ENCODE data around the gene RPL5. TPM values are rescaled to one million over a fixed set of nuclear protein-coding genes. Genes with fewer than 3 reads are reported as not detected.

RPL5 gene
- total and polyA plus RNA-seq, 2 donors (not counting 1 experiment from before 2014, with no cell fraction given), result 1,104 to 1,477 TPM

DNA sequence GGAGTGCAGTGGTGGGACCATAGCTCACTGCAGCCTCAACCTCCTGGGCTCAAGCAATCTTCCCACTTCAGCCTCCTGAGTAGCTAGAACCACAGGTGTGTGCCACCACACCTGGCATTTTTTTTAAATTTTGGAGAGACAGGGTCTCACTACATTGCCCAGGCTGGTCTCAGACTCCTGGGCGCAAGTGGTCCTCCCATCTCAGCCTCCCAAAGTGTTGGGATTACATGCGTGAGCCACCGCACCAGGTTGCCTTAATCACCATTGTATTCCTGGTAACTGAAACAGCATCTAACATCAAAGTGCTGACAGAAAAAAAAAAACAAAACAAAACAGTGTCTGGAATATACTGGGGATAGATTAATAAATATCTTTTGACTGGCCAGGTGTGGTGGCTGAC lies 18.2 kb downstream of the RPL5 start:
- Histone ChIP-seq H3K79me2 (ENCODE audit: control insufficient read depth, insufficient read depth, low read length) (peaks cover 60% of the 10 kb centered on the region), H3K4me2 (replicated peaks; ENCODE audit: low read depth, low read length, poor library complexity, severe bottlenecking) (no peak overlapping the region), H3K27ac (ENCODE audit: low read length in 2 of 2) (no peak overlapping the region), H3K4me1 (ENCODE audit: control insufficient read depth in 2 of 2, insufficient read depth in 2 of 2, low read length in 2 of 2) (peaks cover 3 to 4% of the 10 kb centered on the region in 2 donors), H3K9me3 (ENCODE audit: control extremely low read depth in 1 of 3, control insufficient read depth in 2 of 3, insufficient read depth in 1 of 3, low read length in 2 of 3) (no peaks in the 10 kb centered on the region), H3K9ac (ENCODE audit: low read length) (no peak overlapping the region), H3K4me3 (ENCODE audit: control extremely low read depth in 1 of 5, extremely low read depth in 1 of 5, insufficient read depth in 1 of 5, low read depth in 2 of 5, low read length in 4 of 5) (no peak overlapping the region), H3K36me3 (replicated peaks in 1 of 2; ENCODE audit: control extremely low read depth in 1 of 2, control insufficient read depth in 1 of 2, extremely low read depth in 1 of 2, insufficient read depth in 2 of 2, low read length in 1 of 2) (peaks cover 10 to 44% of the 10 kb centered on the region in 2 experiments), H3K27me3 (replicated peaks in 1 of 4; ENCODE audit: control extremely low read depth in 1 of 4, control insufficient read depth in 3 of 4, insufficient read depth in 4 of 4, low read length in 3 of 4) (no peaks in the 10 kb centered on the region), H2AFZ (ENCODE audit: insufficient read depth, low read depth, low read length, poor library complexity, severe bottlenecking) (no peak overlapping the region), H4K20me1 (ENCODE audit: control insufficient read depth, insufficient read depth, low read length, poor library complexity, severe bottlenecking) (peaks cover 26% of the 10 kb centered on the region)
- ChIA-PET CTCF (interaction anchor here (0.9 to 1.7 kb wide), 4 partner anchors 9 to 171 kb away, joined by 3 to 6 read pairs (median 4); partner anchors contain the start of gene RPL5), POLR2A (no interaction called here)
- H3K27me3 Mint-ChIP-seq, result no peaks in the 10 kb centered on the region
- peaks cover 23% of the 10 kb centered on the region for H3K4me1 Mint-ChIP-seq
- no peak for ATAC-seq (ENCODE audit: low read depth)
- intact Hi-C loops (cut with micrococcal nuclease), result no loop called here
- H3K4me3 Mint-ChIP-seq, result no peak overlapping the region
- TF ChIP-seq EZH2 (IDR thresholded peaks at IDR 0.05; ENCODE audit: borderline replicate concordance, insufficient read depth, low read depth, low read length, poor library complexity, severe bottlenecking), result no peak
- TF ChIP-seq, protein P1, sequence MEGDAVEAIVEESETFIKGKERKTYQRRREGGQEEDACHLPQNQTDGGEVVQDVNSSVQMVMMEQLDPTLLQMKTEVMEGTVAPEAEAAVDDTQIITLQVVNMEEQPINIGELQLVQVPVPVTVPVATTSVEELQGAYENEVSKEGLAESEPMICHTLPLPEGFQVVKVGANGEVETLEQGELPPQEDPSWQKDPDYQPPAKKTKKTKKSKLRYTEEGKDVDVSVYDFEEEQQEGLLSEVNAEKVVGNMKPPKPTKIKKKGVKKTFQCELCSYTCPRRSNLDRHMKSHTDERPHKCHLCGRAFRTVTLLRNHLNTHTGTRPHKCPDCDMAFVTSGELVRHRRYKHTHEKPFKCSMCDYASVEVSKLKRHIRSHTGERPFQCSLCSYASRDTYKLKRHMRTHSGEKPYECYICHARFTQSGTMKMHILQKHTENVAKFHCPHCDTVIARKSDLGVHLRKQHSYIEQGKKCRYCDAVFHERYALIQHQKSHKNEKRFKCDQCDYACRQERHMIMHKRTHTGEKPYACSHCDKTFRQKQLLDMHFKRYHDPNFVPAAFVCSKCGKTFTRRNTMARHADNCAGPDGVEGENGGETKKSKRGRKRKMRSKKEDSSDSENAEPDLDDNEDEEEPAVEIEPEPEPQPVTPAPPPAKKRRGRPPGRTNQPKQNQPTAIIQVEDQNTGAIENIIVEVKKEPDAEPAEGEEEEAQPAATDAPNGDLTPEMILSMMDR (IDR thresholded peaks at IDR 0.05), result no peak
- 83% methylated on average over 1 of the region's 3 CpGs for WGBS (ENCODE audit: insufficient coverage)
- H3K9me3 Mint-ChIP-seq (ENCODE audit: insufficient read depth), result no peaks in the 10 kb centered on the region
- no peak overlapping the region for H3K27ac Mint-ChIP-seq
- no peak for DNase-seq

DNA sequence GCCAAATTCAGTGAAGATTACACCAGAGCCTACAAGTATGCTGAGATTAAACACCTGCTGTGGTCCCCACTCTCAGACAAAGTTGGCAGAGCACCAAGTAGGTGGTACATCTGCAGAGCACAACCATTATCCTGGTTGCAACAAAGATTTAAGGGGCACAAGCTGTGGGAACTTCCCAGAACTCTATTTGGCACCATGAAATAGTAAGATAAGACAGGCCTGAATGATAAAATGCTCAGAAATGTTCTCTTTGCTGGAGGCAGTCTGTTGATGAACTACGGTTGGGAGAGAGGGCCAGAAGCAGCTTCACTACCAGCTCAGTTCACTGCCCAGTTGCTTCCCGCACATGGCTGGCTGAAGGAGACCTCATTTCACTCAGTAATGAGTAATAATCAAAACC lies 19.9 kb downstream of the RPL5 start:
- no peak overlapping the region for H3K4me2 ChIP-seq (replicated peaks; ENCODE audit: low read depth, low read length, poor library complexity, severe bottlenecking)

More for the DNA sequence above, 19.9 kb downstream of the RPL5 start:
- no peak for DNase-seq
- TF ChIP-seq EZH2 (IDR thresholded peaks at IDR 0.05; ENCODE audit: borderline replicate concordance, insufficient read depth, low read depth, low read length, poor library complexity, severe bottlenecking), result no peak
- TF ChIP-seq, protein P1 (IDR thresholded peaks at IDR 0.05), result no peak
- Histone ChIP-seq H3K9ac (ENCODE audit: low read length) (no peak overlapping the region), H3K4me3 (ENCODE audit: control extremely low read depth in 1 of 5, extremely low read depth in 1 of 5, insufficient read depth in 1 of 5, low read depth in 2 of 5, low read length in 4 of 5) (no peak overlapping the region), H3K27me3 (replicated peaks in 1 of 4; ENCODE audit: control extremely low read depth in 1 of 4, control insufficient read depth in 3 of 4, insufficient read depth in 4 of 4, low read length in 3 of 4) (no peaks in the 10 kb centered on the region), H2AFZ (ENCODE audit: insufficient read depth, low read depth, low read length, poor library complexity, severe bottlenecking) (no peak overlapping the region), H3K4me1 (ENCODE audit: control insufficient read depth in 2 of 2, insufficient read depth in 2 of 2, low read length in 2 of 2) (peaks cover 3 to 4% of the 10 kb centered on the region in 2 donors), H4K20me1 (ENCODE audit: control insufficient read depth, insufficient read depth, low read length, poor library complexity, severe bottlenecking) (peaks cover 27% of the 10 kb centered on the region), H3K36me3 (replicated peaks in 1 of 2; ENCODE audit: control extremely low read depth in 1 of 2, control insufficient read depth in 1 of 2, extremely low read depth in 1 of 2, insufficient read depth in 2 of 2, low read length in 1 of 2) (peaks cover 8 to 39% of the 10 kb centered on the region in 2 experiments), H3K27ac (ENCODE audit: low read length in 2 of 2) (no peak overlapping the region), H3K9me3 (ENCODE audit: control extremely low read depth in 1 of 3, control insufficient read depth in 2 of 3, insufficient read depth in 1 of 3, low read length in 2 of 3) (peaks cover 0 to 4% (median 0%) of the 10 kb centered on the region in 3 donors), H3K79me2 (ENCODE audit: control insufficient read depth, insufficient read depth, low read length) (peaks cover 70% of the 10 kb centered on the region)
- WGBS (ENCODE audit: insufficient coverage), result no CpG with 5 or more reads among the region's 2 CpGs
- ChIA-PET POLR2A (no interaction called here), CTCF (interaction anchor here (9.4 to 10.2 kb wide), 2 partner anchors 108 to 142 kb away, joined by 198 to 200 read pairs; partner anchors contain the start of gene DIPK1A)
- no peaks in the 10 kb centered on the region for H3K9me3 Mint-ChIP-seq (ENCODE audit: insufficient read depth)
- H3K27me3 Mint-ChIP-seq, result no peaks in the 10 kb centered on the region
- intact Hi-C loops (cut with micrococcal nuclease), result no loop called here
- peaks cover 23% of the 10 kb centered on the region for H3K4me1 Mint-ChIP-seq
- H3K27ac Mint-ChIP-seq, result peak overlapping the region; percentile 17
- ATAC-seq (ENCODE audit: low read depth), result no peak
- H3K4me3 Mint-ChIP-seq, result no peak overlapping the region
